ENCODE data around the gene AGPAT2. TPM values are rescaled to one million over a fixed set of nuclear protein-coding genes. Genes with fewer than 3 reads are reported as not detected.
A peak's percentile ranks its signal among the peaks of the same experiment; 100 is the strongest.

AGPAT2 gene
- total RNA-seq, 1 experiment from 2014 or later = 124 TPM

DNA sequence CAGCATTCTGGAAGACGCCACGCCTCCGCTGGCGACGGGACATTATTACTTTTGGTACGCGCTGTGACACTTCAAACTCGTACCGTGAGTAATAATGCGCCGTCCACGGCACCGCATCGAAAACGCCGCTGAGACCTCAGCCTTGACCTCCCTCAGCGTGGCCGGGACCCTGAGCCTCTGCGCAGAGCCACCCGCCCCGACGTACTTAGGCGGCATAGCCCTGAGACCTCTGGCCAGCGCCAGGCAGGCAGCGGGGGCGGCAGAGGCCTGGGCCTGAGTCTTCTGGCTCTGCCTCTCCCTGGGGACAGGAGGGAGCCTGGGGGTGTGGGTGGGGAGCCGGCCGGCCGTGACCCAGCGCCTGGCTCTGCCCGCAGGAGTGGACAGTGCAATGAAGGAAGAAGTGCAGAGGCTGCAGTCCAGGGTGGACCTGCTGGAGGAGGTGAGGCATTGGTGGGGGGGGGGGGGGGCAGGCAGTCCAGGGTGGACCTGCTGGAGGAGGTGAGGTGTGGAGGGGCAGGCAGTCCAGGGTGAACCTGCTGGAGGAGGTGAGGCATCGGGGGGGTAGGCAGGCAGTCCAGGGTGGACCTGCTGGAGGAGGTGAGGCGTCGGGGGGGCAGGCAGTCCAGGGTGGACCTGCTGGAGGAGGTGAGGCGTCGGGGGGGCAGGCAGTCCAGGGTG lies 16.5 kb downstream of the AGPAT2 start:
- DNase-seq = no peak
- H3K27me3 ChIP-seq (ENCODE audit: insufficient read depth, low read depth) = no peaks in the 10 kb centered on the region
- BruUV-seq (replicated peaks) = no TSS peak
- intact Hi-C loops (cut with micrococcal nuclease; ENCODE audit: unreplicated experiment) = loop anchor here (10.0 kb wide), 1 partner anchor 54 kb away; no protein-coding TSS in a partner anchor
- no peak overlapping the region for H3K4me2 ChIP-seq
- H3K36me3 ChIP-seq (ENCODE audit: low read depth) = no peaks in the 10 kb centered on the region
- CTCF ChIA-PET = interaction anchor here (1.1 kb wide), 1 partner anchor 23 kb away, joined by 7 read pairs; no protein-coding TSS in a partner anchor
- no peaks in the 10 kb centered on the region for H3K79me2 ChIP-seq (ENCODE audit: low read depth)
- H3K9me2 ChIP-seq (ENCODE audit: insufficient read depth) = no peaks in the 10 kb centered on the region
- no peaks in the 10 kb centered on the region for H3K4me1 ChIP-seq (replicated peaks; ENCODE audit: insufficient read depth)
- H3K9me3 ChIP-seq (ENCODE audit: insufficient read depth, low read depth) = no peaks in the 10 kb centered on the region
- POLR2A ChIA-PET (ENCODE audit: unreplicated experiment) = no interaction called here
- no peaks in the 10 kb centered on the region; the same call in 1 of the 2 replicates for H4K20me1 ChIP-seq (ENCODE audit: insufficient read depth)
- H3K27ac ChIP-seq = no peak overlapping the region
- H2AFZ ChIP-seq = no peak overlapping the region
- H3F3A ChIP-seq (ENCODE audit: insufficient read depth, low read depth) = peaks cover 11% of the 10 kb centered on the region; the same call in 1 of the 2 replicates
- no peak overlapping the region for H3K4me3 ChIP-seq
- no peak for TF ChIP-seq EZH2 (IDR thresholded peaks at IDR 0.05; ENCODE audit: low read depth)
- no peak for TF ChIP-seq CTCF (conservative IDR thresholded peaks at IDR 0.05)

GRCh38 chr9:136669791-136670464 lies 17.3 kb downstream of the AGPAT2 start:
- BruUV-seq (replicated peaks) = TSS peak; percentile 8
- TF ChIP-seq CTCF (conservative IDR thresholded peaks at IDR 0.05) = no peak
- TF ChIP-seq EZH2 (IDR thresholded peaks at IDR 0.05; ENCODE audit: low read depth) = no peak
- H3K9me2 ChIP-seq (ENCODE audit: insufficient read depth) = no peaks in the 10 kb centered on the region
- no peaks in the 10 kb centered on the region for H3K79me2 ChIP-seq (ENCODE audit: low read depth)
- H3K9me3 ChIP-seq (ENCODE audit: insufficient read depth, low read depth) = no peaks in the 10 kb centered on the region
- intact Hi-C loops (cut with micrococcal nuclease; ENCODE audit: unreplicated experiment) = loop anchor here (10.0 kb wide), 1 partner anchor 55 kb away; no protein-coding TSS in a partner anchor
- no peaks in the 10 kb centered on the region for H3K4me1 ChIP-seq (replicated peaks; ENCODE audit: insufficient read depth)
- CTCF ChIA-PET = no interaction called here
- no peaks in the 10 kb centered on the region; the same call in 1 of the 2 replicates for H4K20me1 ChIP-seq (ENCODE audit: insufficient read depth)
- H3K27me3 ChIP-seq (ENCODE audit: insufficient read depth, low read depth) = no peaks in the 10 kb centered on the region
- POLR2A ChIA-PET (ENCODE audit: unreplicated experiment) = no interaction called here
- no peaks in the 10 kb centered on the region for H3K36me3 ChIP-seq (ENCODE audit: low read depth)
- DNase-seq = no peak
- H3K4me3 ChIP-seq = no peak overlapping the region
- no peak overlapping the region for H2AFZ ChIP-seq
- H3K4me2 ChIP-seq = no peak overlapping the region
- H3F3A ChIP-seq (ENCODE audit: insufficient read depth, low read depth) = peaks cover 15% of the 10 kb centered on the region; the same call in 1 of the 2 replicates
- H3K27ac ChIP-seq = no peak overlapping the region

- TF ChIP-seq EZH2 (IDR thresholded peaks at IDR 0.05; ENCODE audit: low read depth) (no peak), CTCF (conservative IDR thresholded peaks at IDR 0.05) (no peak)
- Histone ChIP-seq H3K4me2 (no peak overlapping the region), H3K27me3 (ENCODE audit: insufficient read depth, low read depth) (no peaks in the 10 kb centered on the region), H3K4me3 (no peak overlapping the region), H3K79me2 (ENCODE audit: low read depth) (no peaks in the 10 kb centered on the region), H3K36me3 (ENCODE audit: low read depth) (no peaks in the 10 kb centered on the region), H4K20me1 (ENCODE audit: insufficient read depth) (no peaks in the 10 kb centered on the region), H3K4me1 (replicated peaks; ENCODE audit: insufficient read depth) (no peaks in the 10 kb centered on the region), H2AFZ (no peak overlapping the region), H3K9me2 (ENCODE audit: insufficient read depth) (no peaks in the 10 kb centered on the region), H3F3A (ENCODE audit: insufficient read depth, low read depth) (peaks cover 20% of the 10 kb centered on the region; the same call in 1 of the 2 replicates), H3K27ac (no peak overlapping the region), H3K9me3 (ENCODE audit: insufficient read depth, low read depth) (no peaks in the 10 kb centered on the region)
- POLR2A ChIA-PET (ENCODE audit: unreplicated experiment) = interaction anchor here (0.6 kb wide), 1 partner anchor 116 kb away, joined by 4 read pairs; no protein-coding TSS in a partner anchor
- DNase-seq = peak in 1 of 2 experiments; percentile 39
- CTCF ChIA-PET = interaction anchor here (0.7 kb wide), 1 partner anchor 552 kb away, joined by 3 read pairs; no protein-coding TSS in a partner anchor
- no TSS peak for BruUV-seq (replicated peaks)
- intact Hi-C loops (cut with micrococcal nuclease; ENCODE audit: unreplicated experiment) = no loop called here
Measured at GRCh38 chr9:136668983-136669790, 18.1 kb downstream of the AGPAT2 start.
